GM19467 (cell line): ENCODE measurements around the gene ILKAP.

ENCODE experiments used
- ATAC-seq: cut with Tn5 transposase; IDR thresholded peaks from one replicate; pipeline ENCODE4 v1.9.1; 2021; ENCODE audit warnings: mild to moderate bottlenecking, moderate library complexity; ENCODE audit not compliant: unreplicated experiment

The ILKAP gene

DNA sequence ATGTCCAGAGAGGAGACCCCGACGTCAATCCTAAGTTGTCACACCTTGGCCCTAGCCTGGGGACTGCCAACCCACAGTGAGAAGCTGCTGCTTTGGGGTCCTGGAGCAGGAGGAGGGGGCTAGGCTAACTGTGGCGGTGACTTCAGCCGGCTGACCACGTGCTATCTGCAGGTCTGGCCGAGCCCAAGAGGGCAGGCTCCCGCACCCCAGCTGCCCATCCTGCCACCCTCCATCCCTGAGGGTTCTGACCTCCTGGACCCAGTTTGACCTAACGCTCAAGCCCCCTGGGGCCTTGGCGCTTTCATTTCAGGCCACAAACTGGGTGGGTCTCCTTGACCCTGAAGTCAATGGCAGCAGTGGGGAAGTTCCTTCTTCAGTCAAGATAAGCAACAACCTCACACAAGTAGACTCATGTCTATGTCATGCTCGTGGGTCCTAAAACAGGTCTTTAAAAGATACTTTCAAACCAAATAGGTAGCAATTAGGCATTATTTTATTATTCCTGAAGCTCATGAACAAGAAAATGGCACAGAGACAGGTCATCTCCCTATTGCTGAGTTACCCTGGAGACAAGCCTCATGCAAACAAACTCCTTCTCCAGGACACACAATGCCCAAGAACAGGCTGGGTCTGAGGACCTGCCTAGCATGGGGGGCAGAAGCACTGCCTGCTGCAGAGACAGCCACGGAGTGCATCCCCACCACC is 34.1 kb upstream of the ILKAP start:
- no peak for ATAC-seq

- ATAC-seq, result no peak
Measured at GRCh38 chr2:238236571-238236970, 33.1 kb upstream of the ILKAP start.

GRCh38 chr2:238235856-238236255 is 32.4 kb upstream of the ILKAP start:
- no peak for ATAC-seq

GRCh38 chr2:238235331-238235732 is 31.8 kb upstream of the ILKAP start:
- ATAC-seq, result no peak

DNA sequence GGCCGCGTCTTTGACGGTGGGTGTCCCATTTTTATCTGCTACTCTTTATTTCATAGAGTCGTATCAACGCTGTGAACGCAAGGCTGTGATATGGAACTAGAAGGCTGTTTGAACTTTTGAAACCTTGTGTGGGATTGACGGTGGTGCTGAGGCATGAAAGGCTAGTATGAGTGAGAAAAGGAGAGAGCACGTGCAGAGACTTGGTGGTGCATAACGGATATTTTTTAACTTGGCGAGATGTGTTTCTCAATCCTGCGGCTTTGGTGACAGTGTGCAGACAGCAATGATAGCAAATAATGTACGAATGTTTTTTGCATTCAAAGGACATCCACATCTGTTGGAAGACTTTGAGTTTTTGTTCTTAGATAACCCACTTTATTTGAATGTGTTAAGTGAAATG is 30.1 kb upstream of the ILKAP start:
- no peak for ATAC-seq

- ATAC-seq, result no peak
Measured at GRCh38 chr2:238231809-238232208, 28.3 kb upstream of the ILKAP start.

DNA sequence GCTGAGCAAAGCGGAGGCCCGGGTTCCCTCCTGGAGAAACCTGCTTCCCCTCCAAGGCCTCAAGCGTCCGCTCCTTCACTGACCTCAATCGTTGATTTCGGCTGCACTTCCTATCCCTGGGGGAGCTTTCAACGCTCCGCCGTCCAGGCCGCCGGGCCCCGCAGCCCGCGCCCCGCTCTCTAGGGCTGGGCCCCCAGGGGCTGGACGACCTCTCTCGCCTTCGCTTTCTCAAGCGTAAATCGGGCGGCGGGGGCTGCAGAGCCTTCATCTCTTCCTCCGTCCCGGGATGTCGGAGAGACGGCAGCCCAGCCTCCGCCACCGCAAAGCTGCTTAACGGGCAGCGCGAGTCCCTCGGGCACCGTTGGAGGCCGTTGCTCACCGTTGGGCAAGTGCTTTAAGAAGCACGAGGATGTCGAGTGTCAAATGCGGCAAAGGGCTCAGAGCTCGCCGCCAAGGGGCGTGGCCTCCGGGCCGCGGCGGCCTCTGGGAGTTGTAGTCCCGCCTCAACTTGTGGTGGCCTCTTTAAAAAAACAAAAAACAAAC is 27.8 kb upstream of the ILKAP start:
- ATAC-seq, result peak; percentile 49

- ATAC-seq, result no peak
Measured at GRCh38 chr2:238230699-238231098, 27.2 kb upstream of the ILKAP start.

GRCh38 chr2:238228700-238229099 is 25.2 kb upstream of the ILKAP start:
- no peak for ATAC-seq

DNA sequence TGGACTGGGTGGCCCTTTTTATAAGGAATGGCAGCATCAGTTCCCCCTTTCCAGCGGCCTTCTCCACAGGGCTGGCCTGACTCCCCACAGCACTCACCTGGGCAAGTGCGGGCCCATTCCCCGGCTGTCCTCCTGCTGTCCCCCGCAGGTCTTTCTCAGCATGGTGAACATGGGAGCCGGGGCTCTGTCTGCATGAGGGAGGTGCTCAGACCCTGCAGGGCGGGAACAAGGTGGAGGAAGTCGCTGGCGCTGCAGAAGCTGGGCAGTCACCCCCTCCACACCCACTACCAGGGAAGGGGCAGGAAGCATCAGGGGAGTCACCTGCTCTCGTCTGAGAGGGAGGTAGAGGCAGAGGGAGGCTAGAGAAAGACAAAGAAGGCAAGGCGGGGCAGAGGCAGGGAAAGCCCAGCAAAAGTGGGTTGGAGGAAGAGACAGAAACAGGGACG is 24.1 kb upstream of the ILKAP start:
- no peak for ATAC-seq

DNA sequence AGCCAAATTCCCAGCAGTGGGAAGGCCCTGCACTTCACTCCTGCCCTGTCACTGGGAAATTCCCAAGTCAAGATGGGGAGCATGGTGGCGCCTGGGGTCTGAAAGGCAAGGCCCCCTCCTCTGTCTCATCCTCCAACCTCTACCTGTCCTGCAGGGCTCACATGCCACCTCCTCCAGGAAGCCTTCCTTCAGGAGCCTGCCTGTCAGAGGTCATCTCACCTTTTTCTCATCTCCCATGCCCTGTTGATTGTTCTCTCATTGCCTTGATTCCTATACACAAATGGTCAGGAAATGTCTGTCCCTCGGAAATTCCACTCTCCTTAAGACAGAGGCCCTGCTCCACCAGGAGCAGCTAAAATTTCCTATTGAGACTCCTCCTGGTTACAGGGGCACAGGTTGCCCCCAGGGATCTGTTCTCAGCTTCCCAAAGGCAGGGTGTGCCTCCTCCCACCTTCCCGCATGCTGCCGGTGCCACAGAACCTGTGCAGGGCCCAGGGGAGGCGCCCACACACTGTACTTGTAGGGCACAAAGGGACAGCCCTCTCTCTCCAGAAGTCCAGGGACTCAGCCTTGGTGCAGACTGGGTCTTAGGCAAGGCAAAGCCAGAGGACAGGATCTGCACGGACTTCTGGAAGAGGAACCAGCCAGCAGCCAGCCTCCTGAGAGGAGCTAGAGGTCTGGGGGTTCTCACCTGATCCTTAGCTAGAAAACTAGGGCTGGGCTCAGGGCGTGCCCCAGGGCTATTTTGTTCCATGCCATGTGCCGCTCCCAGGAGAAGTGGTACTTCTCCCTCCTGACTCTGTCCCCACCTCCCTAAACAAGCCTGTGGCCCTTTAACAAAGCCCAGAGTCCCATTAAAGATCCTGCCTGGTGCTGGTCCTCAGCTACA is 23.4 kb upstream of the ILKAP start:
- ATAC-seq, result no peak

GRCh38 chr2:238225911-238226697 is 22.6 kb upstream of the ILKAP start:
- no peak for ATAC-seq

- ATAC-seq, result no peak
Measured at GRCh38 chr2:238225121-238225520, 21.6 kb upstream of the ILKAP start.

DNA sequence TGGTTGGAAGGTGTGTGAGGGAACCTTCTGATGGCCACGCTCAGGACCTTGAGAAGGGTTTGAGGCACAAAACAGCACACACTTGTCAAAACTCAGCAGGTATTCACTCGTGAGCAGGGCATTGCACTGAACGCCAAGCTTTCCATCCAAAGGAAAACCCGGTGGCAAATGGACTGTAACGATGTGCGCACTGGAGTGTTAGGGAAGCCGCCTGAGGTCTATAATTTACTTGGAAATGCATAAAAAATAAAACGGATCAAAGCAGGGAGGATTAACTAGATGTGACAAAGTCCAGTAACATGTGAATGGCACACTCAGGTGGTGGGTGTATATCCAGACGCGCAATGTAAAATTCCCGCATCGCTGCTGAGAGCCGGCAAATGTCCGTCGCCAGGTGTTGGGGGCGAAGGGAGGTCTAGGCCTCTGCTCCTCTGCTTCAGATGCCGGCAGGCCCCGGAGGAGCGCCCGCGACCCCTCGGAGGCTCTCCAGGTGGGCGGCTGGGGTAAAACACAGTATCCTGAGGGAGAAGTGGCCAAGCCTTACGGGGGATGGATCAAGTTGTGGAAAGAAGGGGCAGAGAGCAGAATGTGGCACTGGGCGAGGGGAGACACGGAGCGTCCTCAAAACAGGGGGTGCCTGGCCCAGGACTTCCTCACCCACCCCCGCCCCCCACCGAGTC is 21.0 kb upstream of the ILKAP start:
- no peak for ATAC-seq

GRCh38 chr2:238220892-238221521 is 17.5 kb upstream of the ILKAP start:
- no peak for ATAC-seq

DNA sequence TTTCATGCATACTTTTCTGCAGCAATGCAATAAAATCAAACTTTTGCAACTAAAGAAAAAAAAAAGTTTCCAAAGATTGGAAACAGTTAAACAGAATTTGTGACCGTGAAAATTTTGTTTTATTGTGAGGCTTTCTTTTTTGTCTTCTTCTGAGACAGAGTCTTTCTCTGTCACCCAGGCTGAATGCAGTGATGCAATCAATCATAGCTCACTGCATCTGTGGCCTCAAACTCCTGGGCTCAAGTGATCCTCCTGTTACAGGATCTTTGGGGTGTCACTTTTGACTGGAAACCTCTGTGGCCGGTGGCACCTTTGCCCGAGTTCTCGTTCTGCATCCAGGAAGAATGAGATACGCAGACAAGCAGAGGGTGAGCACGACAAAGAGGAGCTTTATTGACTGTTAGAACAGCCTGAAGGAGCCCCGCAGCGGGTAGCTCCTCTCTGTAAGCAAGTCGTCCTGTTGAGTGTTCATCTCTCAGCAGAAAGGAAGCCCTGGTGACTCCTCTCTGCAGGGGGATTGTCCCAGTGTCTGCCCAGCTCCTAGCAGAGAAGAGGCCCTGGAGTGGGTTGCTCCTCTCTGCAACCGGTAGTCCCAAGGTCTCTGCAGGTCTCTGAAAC is 16.9 kb upstream of the ILKAP start:
- no peak for ATAC-seq

DNA sequence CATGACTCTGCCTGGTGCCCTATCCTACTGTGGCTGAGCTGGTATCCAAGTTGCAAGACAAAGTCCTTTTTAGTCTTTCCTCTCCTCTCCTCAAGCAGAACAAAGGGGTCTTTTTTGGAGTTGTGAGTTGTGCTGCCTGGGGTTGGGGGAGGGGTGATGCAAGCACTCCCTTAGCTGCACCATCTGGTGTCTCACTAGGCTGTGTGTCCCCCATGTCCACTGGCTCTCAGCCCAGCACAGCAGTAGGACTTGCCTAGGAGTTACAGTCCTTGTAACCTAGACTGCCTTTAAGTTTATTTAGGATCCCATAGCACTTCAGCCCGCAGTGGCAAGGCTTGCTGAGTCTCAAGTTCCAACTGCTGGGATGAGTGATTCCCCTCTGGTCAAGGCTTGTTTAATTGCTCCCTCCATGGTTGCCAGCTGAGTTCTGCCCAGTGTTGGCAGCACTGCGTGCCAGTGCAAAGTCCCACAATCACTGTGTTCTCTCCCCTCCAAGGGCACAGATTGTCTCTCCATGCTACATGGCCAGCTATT is 13.2 kb upstream of the ILKAP start:
- no peak for ATAC-seq

- no peak for ATAC-seq
Measured at GRCh38 chr2:238207006-238207405, 3.5 kb upstream of the ILKAP start.

DNA sequence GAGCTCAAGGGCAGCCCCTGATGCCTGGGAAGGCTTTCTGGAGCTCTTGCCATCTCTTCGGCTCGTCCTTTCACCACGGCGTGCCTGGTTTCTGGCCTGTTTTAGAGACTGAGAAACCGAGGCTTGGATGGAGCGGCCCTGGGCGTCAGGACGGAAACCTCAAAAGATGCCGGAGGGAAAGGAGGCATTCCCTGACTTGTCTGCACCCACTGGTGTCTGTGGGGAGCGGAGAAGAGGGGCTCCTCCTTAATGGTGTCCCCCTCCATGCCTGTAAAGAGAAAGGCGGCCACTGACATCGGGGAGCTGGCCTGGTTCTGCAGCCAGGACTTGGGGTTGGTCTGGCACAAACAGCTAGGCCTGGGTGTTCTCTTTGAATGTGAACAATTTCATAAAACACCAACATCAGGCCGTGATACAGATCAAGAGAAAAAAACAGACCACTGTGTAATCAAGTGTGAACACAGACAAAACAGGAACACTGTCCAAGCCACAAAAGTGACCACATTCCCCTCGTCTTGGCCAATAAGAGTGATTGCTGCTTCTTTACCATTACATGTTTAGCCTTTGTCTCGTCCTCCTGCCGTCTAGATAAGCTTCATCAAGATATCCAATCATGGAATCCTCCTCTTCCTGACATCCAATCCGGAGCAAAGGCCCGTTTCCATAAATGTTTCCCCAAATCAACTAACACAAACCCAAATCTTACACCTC is 633 bp upstream of the ILKAP start:
- ATAC-seq, result peak; percentile 14
